Keratinocyte (primary cell): ENCODE measurements around the gene ZNF438.

ENCODE experiments used
- CTCF ChIP-seq, 3 experiments: IDR thresholded peaks in 1 of 3; conservative IDR thresholded peaks in 1 of 3; optimal IDR thresholded peaks in 1 of 3; 2 replicates in 2 of 3; 3 replicates in 1 of 3; pipeline versions ENCODE3 to v1.5.1; 2011; ENCODE audit warnings: low read length in 3 of 3, mild to moderate bottlenecking in 3 of 3, moderate library complexity in 2 of 3, control low read depth in 1 of 3, inconsistent platforms in 1 of 3; ENCODE audit not compliant: insufficient read depth in 2 of 3; ENCODE audit errors: extremely low read depth in 1 of 3
- EZH2 ChIP-seq: IDR thresholded peaks from one replicate; pipeline ENCODE4 v1.6.1; 2012; ENCODE audit warnings: inconsistent platforms, mild to moderate bottlenecking, low read length, moderate library complexity

- no peak for TF ChIP-seq CTCF (optimal IDR thresholded peaks at IDR 0.05 in 1 of 3, IDR thresholded peaks at IDR 0.05 in 1 of 3, conservative IDR thresholded peaks at IDR 0.05 in 1 of 3; ENCODE audit: extremely low read depth in 1 of 3, insufficient read depth in 2 of 3, low read length in 3 of 3)
- no peak for TF ChIP-seq EZH2
These were observed 34.0 kb downstream of the ZNF438 start for GRCh38 chr10:30997536-30998235.
